Stimulated activated CD4-positive, alpha-beta T cell treated with anti-CD3 and anti-CD28 coated beads, Interleukin-12 subunit alpha, Interleukin-12 subunit beta, amount 100 ng/mL, for 4 hours (primary cell): Measurements from ENCODE around the gene ZNF750.

Source experiments
- DNase-seq: peaks from one replicate; pipeline ENCODE4 v3.0.0-alpha.2; 2020

ZNF750 gene

DNA sequence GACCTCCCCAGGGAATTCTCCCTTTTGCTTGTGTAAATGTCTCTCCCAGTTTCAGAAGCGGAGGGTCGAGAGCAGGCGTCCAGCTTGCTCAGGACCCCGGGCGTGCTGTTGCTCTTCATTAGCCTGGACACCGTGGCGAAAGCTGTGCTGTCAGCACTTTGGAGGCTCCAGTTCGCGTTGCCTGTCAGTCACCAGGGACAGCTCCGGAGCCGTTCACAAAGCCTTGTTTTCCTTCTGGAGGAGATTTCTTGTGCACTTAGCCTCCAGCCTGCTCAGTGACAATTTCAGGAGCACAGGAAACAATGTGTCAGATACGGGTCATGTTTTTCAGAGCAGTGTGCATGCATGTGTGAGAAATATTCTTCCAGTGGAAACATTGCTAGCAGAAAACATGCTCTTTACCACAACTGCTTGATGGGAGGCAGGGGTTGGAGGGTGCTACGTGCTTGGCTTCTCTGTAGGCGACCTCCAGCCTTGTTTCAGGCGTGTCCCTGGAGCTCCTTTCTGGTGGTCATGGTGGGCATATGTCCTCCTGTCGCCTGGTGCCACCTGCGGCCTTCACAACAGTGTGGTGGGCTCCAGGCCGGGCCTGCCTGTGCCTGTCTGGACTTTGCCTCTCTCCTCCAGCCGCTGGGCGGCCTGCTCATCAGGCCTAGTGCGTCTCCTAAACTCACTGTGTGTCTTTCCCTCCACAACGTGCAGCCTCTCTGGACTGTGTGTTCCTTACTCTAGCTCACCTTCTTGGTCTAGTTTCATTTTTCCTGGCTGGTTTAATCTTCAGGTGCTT lies 29.0 kb downstream of the ZNF750 start:
- no peak for DNase-seq

GRCh38 chr17:82808921-82809905 lies 30.6 kb downstream of the ZNF750 start:
- DNase-seq: no peak

DNA sequence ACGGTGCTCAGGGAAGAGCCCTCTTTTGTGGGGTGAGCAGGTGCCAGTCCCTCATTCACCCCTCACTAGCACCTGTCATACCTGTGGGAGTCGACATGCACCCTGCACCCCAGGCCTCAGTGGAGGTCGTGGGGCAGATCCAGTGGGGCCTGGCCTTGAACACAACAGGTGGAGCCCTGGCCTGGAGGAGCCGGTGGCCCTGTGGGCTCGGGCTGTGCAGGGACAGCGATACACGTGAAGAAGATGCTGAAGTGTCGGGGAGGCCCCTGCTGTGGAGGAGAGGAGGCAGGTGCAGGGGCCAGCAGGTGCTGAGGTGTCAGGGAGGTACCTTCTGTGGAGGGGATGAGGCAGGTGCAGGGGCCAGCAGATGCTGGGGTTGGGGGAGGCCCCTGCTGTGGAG lies 31.8 kb downstream of the ZNF750 start:
- DNase-seq: no peak

GRCh38 chr17:82807562-82807961 lies 32.3 kb downstream of the ZNF750 start:
- no peak for DNase-seq

- DNase-seq: no peak
Observed at GRCh38 chr17:82807101-82807500, 32.7 kb downstream of the ZNF750 start.

- DNase-seq: no peak
Observed at GRCh38 chr17:82806645-82807044, 33.2 kb downstream of the ZNF750 start.

DNA sequence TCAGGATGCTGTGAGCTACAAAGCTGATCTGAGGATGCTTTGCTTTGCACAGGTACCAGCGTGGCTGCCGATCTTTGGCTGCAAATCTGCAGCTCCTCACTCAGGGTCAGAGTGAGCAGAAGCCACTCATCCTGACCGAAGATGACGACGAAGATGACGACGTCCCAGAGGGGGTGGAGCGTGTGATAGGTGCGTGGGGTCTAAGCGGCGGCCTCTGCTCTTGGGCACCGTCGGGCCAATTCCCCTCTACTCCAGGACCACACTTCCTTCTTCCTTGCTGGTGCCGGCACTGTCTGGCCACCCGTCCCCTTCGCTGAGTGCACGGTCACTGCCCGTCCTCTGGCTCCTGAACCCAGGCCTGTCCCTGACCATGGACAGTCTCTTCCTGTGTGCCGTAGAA lies 34.0 kb downstream of the ZNF750 start:
- no peak for DNase-seq

GRCh38 chr17:82805254-82805653 lies 34.6 kb downstream of the ZNF750 start:
- DNase-seq: no peak

GRCh38 chr17:82804442-82805191 lies 35.2 kb downstream of the ZNF750 start:
- no peak for DNase-seq

DNA sequence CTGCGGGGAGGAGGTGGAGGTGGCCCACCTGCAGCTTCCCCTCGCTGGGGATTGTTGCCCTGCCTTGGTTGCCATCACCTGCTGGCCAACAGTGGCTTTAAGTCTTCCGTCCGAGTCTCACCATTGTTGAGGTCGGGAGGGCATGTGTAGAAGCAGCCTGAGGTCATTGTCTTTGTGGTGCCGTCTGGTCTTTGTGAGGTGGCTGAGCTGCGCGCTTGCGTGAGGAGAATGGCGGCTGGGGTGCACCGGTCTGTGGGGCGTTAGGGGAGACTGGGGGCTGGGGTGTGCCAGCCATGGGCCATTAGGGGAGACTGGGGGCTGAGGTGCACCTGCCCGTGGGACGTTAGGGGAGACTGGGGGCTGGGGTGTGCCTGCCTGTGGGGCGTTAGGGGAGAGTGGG lies 36.2 kb downstream of the ZNF750 start:
- no peak for DNase-seq

- DNase-seq: no peak
Observed at GRCh38 chr17:82803185-82803584, 36.6 kb downstream of the ZNF750 start.

DNA sequence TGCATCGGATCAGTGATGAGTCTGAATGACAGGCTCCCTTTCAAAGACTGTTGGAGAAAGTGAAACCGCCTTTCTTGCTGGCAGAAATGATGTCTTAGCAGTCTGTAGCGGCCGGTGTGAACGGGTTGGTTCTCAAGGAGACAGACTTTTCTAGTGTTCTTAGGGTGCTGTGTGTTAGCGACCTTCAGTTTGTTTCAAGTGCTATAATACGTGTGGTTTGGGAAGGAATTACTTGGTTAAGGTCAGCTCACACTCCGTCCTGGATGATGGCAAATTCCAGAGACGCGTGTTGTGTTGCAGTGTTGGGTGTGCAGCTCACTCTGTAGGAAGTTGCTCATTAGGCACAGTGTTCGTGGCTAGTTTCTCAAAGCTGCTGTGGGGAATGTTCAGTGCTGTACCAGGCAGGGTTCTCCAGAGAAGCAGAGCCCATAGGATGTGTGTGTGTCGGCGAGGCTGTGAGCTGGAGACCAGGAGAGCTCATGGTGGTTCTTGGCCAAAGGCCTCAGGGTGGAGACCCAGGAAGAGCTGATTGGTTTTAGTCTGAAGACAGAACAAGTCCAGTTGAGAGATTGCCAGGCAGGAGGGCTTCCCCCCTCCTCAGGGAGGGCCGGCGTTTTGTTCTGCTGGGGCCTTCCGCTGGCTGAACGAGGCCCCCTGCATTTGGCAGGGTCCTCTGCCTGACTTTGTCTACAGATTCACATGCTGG lies 37.6 kb downstream of the ZNF750 start:
- DNase-seq: no peak

DNA sequence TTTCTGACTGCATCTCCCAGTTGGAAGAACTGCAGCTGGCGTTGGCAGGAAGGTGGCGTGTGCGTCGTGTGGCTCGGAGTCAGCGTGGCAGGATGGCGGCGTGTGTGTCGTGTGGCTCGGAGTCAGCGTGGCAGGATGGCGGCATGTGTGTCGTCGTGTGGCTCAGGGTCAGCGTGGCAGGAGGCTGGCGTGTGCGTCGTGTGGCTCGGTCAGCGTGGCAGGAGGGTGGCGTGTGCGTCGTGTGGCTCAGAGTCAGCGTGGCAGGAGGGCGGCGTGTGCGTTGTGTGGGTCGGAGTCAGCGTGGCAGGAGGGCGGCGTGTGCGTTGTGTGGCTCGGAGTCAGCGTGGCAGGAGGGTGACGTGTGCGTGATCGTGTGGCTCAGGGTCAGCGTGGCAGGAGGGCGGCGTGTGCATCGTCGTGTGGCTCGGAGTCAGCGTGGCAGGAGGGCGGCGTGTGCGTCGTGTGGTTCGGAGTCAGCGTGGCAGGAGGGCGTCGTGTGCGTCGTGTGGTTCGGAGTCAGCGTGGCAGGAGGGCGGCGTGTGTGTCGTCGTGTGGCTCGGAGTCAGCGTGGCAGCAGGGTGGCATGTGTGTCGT lies 38.3 kb downstream of the ZNF750 start:
- no peak for DNase-seq

- DNase-seq: no peak
Observed at GRCh38 chr17:82800885-82801284, 38.9 kb downstream of the ZNF750 start.

GRCh38 chr17:82799591-82799990 lies 40.2 kb downstream of the ZNF750 start:
- DNase-seq: no peak

GRCh38 chr17:82798752-82799151 lies 41.1 kb downstream of the ZNF750 start:
- no peak for DNase-seq

DNA sequence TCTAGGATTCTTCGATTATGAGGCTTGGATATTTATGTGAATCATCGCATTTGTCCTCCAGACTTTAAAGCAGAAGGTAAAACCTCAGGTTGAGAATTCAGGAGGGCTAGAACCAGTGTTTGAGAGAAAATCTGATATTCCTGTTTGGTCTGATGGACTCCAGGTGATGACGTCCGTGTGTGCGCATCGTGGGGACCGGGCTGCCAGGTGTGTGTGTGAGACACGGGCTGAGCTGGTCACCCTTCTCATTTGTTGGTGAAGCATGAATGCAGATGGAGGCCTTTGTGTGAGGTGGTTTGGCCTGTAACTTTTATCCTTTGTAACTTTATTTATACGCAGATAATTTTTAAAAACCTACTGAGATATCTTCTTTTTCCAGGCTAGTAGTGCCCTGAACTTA lies 42.8 kb downstream of the ZNF750 start:
- DNase-seq: no peak

- DNase-seq: no peak
Observed at GRCh38 chr17:82795615-82796014, 44.2 kb downstream of the ZNF750 start.

DNA sequence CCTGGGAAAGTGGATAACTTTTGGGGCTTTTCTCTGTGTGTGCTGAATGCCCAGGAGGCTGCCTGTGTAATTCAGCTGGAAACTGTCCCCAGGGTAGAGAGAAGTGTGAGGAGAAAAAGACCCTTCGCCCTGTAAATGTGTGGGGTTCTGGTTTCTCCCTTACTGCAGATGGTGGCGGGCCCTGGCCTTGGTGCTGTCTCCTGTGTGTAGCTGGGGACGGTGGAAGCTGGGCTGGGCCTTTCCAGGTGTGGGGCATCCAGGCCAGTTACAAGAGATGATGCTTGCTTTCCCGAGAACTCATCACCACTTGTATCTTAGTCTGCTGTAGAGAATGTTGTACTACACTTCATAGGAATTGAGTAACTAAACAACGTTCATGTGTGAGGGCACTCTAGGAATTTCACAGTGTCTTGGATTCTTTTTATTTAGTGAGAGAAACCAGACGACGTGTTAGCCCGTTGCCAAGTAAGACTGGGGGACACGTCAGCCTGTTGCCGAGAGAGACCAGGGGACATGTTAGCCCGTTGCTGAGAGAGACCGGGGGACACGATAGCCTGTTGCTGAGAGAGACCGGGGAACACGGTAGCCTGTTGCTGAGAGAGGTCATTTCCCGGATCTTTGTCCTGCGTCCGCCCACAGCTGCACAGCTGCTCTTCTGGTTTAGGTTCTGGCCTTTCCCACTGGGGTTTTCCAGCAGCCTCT lies 44.9 kb downstream of the ZNF750 start:
- DNase-seq: no peak

DNA sequence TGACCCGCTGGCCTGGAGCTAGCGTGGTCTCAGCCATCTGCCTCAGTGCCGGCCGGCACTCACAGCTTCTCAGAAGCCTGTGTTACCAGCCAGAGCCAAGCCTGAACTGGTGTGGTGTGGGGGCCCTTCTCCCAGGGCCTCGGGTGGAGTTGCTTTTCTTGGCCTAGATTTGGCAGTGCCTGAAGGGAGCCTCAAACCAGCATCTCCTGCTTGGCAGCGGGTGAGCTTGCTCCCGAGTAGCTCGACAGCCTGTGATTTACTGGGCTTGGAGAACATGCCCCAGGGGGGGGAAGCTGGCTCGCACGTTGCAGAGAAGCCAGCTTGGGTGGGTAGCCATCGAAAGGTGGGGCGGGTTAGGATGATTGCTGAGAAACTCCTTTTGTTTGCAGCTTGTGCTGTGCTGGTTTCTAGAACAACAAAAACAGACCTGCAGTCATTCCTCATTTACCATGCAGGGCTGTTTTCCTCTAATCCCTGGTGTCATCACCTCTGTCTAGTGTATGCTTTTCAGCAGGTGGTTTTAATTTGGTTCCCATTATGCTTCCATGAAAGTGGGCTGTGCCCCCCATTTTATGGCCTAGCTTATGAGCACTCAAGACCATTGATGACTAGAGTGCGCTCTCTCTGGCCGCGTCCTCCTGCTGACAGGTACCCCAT lies 45.7 kb downstream of the ZNF750 start:
- DNase-seq: no peak

DNA sequence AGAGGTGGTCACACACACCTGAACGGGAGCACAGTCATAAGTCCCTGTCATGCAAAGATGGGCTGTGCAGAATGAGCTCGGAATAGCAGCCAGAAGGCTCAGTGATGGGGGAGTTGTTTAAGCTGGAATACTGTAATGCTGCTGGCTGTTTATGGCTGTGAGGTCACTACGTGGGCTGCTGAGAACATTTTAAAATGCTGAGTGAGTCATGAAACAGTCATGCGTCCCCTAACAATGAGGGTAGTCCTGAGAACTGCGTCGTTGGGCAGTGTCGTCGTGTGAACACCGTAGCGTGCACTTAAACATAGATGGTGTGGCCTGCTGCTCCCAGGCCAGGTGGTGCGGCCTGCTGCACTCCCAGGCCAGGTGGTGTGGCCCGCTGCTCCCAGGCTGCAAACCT lies 48.3 kb downstream of the ZNF750 start:
- DNase-seq: no peak
